HepG2 (cell line): ENCODE results near the gene DAD1. TPM values are rescaled to one million over a fixed set of nuclear protein-coding genes. Genes with fewer than 3 reads are reported as not detected.

Source experiments
- ATAC-seq: fragments of 200-7000 bp; cut with Tn5 transposase; 3 replicates; pipeline ENCODE4 v1.9.1; 2020; ENCODE audit warnings: mild to moderate bottlenecking, moderate library complexity
- BruUV-seq: library from RNA; stranded (reverse); fragments of 400-500 nt; replicated peaks from 2 replicates; lab custom pipeline; 2021; lab: Mats Ljungman, UMichigan
- CTCF ChIA-PET: fragments of 300-600 bp; formaldehyde crosslinking; extraction: SDS; loops from one replicate; lab custom pipeline; 2021; ENCODE audit warnings: low total read pairs, inconsistent platforms, low intra/inter-chr PET ratio; lab: Yijun Ruan, JAX
- POLR2A ChIA-PET: fragments of 350-600 bp; sonication (Branson Sonifier 250); formaldehyde crosslinking; loops from one replicate; lab custom pipeline; 2020; ENCODE audit warnings: antibody characterized with exemption, inconsistent platforms; lab: Yijun Ruan, JAX
- DNase-seq: peaks from one replicate; pipeline ENCODE4 v3.0.0-alpha.2; 2015; ENCODE audit warnings: low spot score
- FAIRE-seq: peaks from 3 replicates; lab custom pipeline; 2011; peaks lifted over from hg19 to GRCh38; lab: Jason Lieb, UNC
- H2AFZ ChIP-seq: one replicate; pipeline ENCODE4 v1.6.1; 2011; ENCODE audit warnings: low read length, inconsistent platforms
- H3K27ac ChIP-seq: fragments of 300-600 bp; 3 replicates; pipeline ENCODE4 v1.8.0; 2011; ENCODE audit warnings: mixed run types, mild to moderate bottlenecking, mixed read lengths, low read length, inconsistent platforms; ENCODE audit not compliant: insufficient read depth; ENCODE audit errors: extremely low read length
- H3K27me3 ChIP-seq, 2 experiments: fragments of 200-600 bp in 1 of 2; 2 replicates in 1 of 2; 3 replicates in 1 of 2; pipeline versions ENCODE4 v1.6.0 to v1.8.0; 2011; ENCODE audit warnings: low read length in 2 of 2, mild to moderate bottlenecking in 2 of 2, moderate library complexity in 2 of 2, inconsistent platforms in 1 of 2; ENCODE audit not compliant: insufficient read depth in 2 of 2, control insufficient read depth in 1 of 2
- H3K36me3 ChIP-seq, 2 experiments: fragments of 200-600 bp in 1 of 2; replicated peaks in 1 of 2; 2 replicates in 1 of 2; 3 replicates in 1 of 2; pipeline versions ENCODE4 v1.5.1 to v1.8.0; 2011; ENCODE audit warnings: low read length in 2 of 2, inconsistent platforms in 1 of 2; ENCODE audit not compliant: insufficient read depth in 2 of 2, control insufficient read depth in 1 of 2
- H3K4me1 ChIP-seq: 2 replicates; pipeline ENCODE4 v1.5.1; 2012; ENCODE audit warnings: low read length, inconsistent platforms; ENCODE audit not compliant: insufficient read depth
- H3K4me2 ChIP-seq: 2 replicates; pipeline ENCODE4 v1.6.0; 2011; ENCODE audit warnings: low read depth, low read length, inconsistent platforms
- H3K4me3 ChIP-seq, 3 experiments: fragments of 200-600 bp in 1 of 3; sonication (generic), shearing (Covaris generic) in 1 of 3; replicated peaks in 1 of 3; 2 replicates each; pipeline ENCODE4 v1.5.1; 2011 to 2016; ENCODE audit warnings: low read length in 3 of 3, inconsistent platforms in 2 of 3, low read depth in 2 of 3, mild to moderate bottlenecking in 2 of 3, control low read depth in 1 of 3, mixed read lengths in 1 of 3; ENCODE audit not compliant: insufficient read depth in 1 of 3
- H3K79me2 ChIP-seq: one replicate; pipeline ENCODE4 v1.6.1; 2011; ENCODE audit warnings: low read length, inconsistent platforms; ENCODE audit not compliant: insufficient read depth
- H3K9ac ChIP-seq: 2 replicates; pipeline ENCODE4 v1.6.0; 2011; ENCODE audit warnings: mild to moderate bottlenecking, low read depth, low read length, inconsistent platforms; ENCODE audit not compliant: insufficient read depth
- H3K9me3 ChIP-seq: 2 replicates; pipeline ENCODE4 v1.5.1; 2012; ENCODE audit warnings: mild to moderate bottlenecking, low read length
- H4K20me1 ChIP-seq: 2 replicates; pipeline ENCODE4 v1.6.0; 2011; ENCODE audit warnings: inconsistent platforms, mild to moderate bottlenecking, low read length, moderate library complexity; ENCODE audit not compliant: insufficient read depth
- CBFB ChIP-seq: sonication (generic); formaldehyde crosslinking; IDR thresholded peaks from 2 replicates; pipeline ENCODE4 v1.4.0; 2020; ENCODE audit warnings: missing genetic modification reagents
- FOXA1 ChIP-seq, 2 experiments: fragments of 450-650 bp in 1 of 2; sonication (generic) in 1 of 2; formaldehyde crosslinking in 1 of 2; IDR thresholded peaks; 2 replicates each; pipeline versions ENCODE4 v1.4.0 to v1.6.1; 2016 to 2020; ENCODE audit warnings: missing genetic modification reagents in 1 of 2
- HMG20A ChIP-seq: IDR thresholded peaks from 2 replicates; pipeline ENCODE4 v1.6.1; 2016; ENCODE audit warnings: borderline replicate concordance
- HOXA3 ChIP-seq: sonication (generic); formaldehyde crosslinking; IDR thresholded peaks from 2 replicates; pipeline ENCODE4 v1.5.0; 2020; ENCODE audit warnings: missing genetic modification reagents
- SRY ChIP-seq: sonication (generic); formaldehyde crosslinking; IDR thresholded peaks from 2 replicates; pipeline ENCODE4 v1.8.0; 2022; ENCODE audit warnings: mild to moderate bottlenecking, missing genetic modification reagents
- YY1 ChIP-seq: IDR thresholded peaks from 2 replicates; pipeline ENCODE4 v1.6.1; 2011; ENCODE audit warnings: low read length, low read depth, moderate library complexity, mild to moderate bottlenecking; ENCODE audit not compliant: insufficient read depth, insufficient replicate concordance
- ZFP82 ChIP-seq: sonication (generic); formaldehyde crosslinking; IDR thresholded peaks from 2 replicates; pipeline ENCODE4 v1.5.1; 2020; ENCODE audit warnings: mild to moderate bottlenecking, missing genetic modification reagents, borderline replicate concordance
- ZNF317 ChIP-seq: sonication (generic); formaldehyde crosslinking; IDR thresholded peaks from 2 replicates; pipeline ENCODE4 v1.5.0; 2020; ENCODE audit warnings: mild to moderate bottlenecking, missing genetic modification reagents
- WGBS: methylation state at CpG from one replicate; pipeline ENCODE4 v1.1.6; 2017; ENCODE audit warnings: low lambda C conversion rate; 5-methylcytosine and 5-hydroxymethylcytosine counted together
- in situ Hi-C: cut with HindIII; loops from 2 replicates; pipeline ENCODE4 v1.10.0; 2017; ENCODE audit warnings: low pct_unique_long_range_greater_than_20kb; ENCODE audit not compliant: extremely low pct_ligation_motif_present
- intact Hi-C: fragments of 100-400 bp; cut with micrococcal nuclease; formaldehyde crosslinking; loops from one replicate; pipeline ENCODE4 v1.10.0; 2022; ENCODE audit not compliant: unreplicated experiment
- polyA plus RNA-seq, 8 experiments: library from polyadenylated mRNA; depleted of rRNA in 3 of 8; stranded (reverse) in 7 of 8; unstranded in 1 of 8; fragments of >200 nt; fragmentation: Illumina TruSeq in 4 of 8; extraction: Trizol in 4 of 8; gene quantifications; 2 replicates each; pipeline versions ENCODE4 v1.2.1 to v1.2.3, GENCODE V29; 2011 to 2016; ENCODE audit warnings: low read depth in 4 of 8, missing spikeins in 1 of 8, mixed read lengths in 1 of 8; ENCODE audit not compliant: insufficient read depth in 1 of 8
- total RNA-seq, 5 experiments: library from RNA; depleted of rRNA; stranded (reverse); fragments of >200 nt; fragmentation: Illumina TruSeq; extraction: Trizol; gene quantifications; 2 replicates each; pipeline ENCODE4 v1.2.3, GENCODE V29; 2016; ENCODE audit warnings: low read depth in 1 of 5
- TF ChIP-seq, protein P1 (sequence below): sonication (generic); formaldehyde crosslinking; IDR thresholded peaks from 2 replicates; pipeline ENCODE4 v1.4.0; 2020; ENCODE audit warnings: missing genetic modification reagents

Gene DAD1
- total and polyA plus RNA-seq, 2 of the 13 experiments (the other 11 are each of a cell fraction or from before 2014, with no cell fraction given): 558 to 626 TPM

DNA sequence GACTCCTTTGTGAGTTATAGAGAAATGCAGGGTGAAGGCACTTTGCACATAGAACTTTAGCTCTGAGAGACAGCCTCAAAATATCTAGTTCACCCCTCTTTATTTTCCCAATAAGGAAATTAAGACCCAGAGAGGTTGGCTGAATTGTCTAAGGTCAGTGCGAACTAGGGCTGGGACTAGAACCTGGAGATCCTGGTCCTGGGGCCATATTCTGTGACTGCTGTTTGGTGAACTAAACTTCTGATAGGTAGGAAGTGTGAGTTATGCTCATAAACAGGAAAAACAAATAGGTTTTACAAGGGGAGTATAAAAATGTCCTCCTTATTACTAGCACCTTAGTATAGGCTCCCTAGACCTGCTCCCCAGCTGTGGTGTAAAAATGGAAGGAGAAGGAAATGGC lies 53.9 kb downstream of the DAD1 start:
- CTCF ChIA-PET: no interaction called here
- TF ChIP-seq ZFP82 (CRISPR knock-in tag): no peak
- TF ChIP-seq HOXA3 (CRISPR knock-in tag): no peak
- TF ChIP-seq ZNF317 (CRISPR knock-in tag): no peak
- TF ChIP-seq YY1: no peak
- TF ChIP-seq, protein P1, sequence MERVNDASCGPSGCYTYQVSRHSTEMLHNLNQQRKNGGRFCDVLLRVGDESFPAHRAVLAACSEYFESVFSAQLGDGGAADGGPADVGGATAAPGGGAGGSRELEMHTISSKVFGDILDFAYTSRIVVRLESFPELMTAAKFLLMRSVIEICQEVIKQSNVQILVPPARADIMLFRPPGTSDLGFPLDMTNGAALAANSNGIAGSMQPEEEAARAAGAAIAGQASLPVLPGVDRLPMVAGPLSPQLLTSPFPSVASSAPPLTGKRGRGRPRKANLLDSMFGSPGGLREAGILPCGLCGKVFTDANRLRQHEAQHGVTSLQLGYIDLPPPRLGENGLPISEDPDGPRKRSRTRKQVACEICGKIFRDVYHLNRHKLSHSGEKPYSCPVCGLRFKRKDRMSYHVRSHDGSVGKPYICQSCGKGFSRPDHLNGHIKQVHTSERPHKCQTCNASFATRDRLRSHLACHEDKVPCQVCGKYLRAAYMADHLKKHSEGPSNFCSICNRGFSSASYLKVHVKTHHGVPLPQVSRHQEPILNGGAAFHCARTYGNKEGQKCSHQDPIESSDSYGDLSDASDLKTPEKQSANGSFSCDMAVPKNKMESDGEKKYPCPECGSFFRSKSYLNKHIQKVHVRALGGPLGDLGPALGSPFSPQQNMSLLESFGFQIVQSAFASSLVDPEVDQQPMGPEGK (CRISPR knock-in tag): no peak
- no peak for TF ChIP-seq SRY (CRISPR knock-in tag)
- TF ChIP-seq HMG20A (CRISPR knock-in tag): no peak
- TF ChIP-seq CBFB: no peak
- no peak for TF ChIP-seq FOXA1 (IDR thresholded peaks at IDR 0.05)
- TF ChIP-seq FOXA1 (CRISPR knock-in tag; IDR thresholded peaks at IDR 0.05): no peak
- Histone ChIP-seq H3K4me3 (no peak overlapping the region), H3K36me3 (no peaks in the 10 kb centered on the region), H3K4me2 (no peak overlapping the region), H3K9me3 (no peaks in the 10 kb centered on the region), H3K27ac (no peak overlapping the region), H4K20me1 (no peaks in the 10 kb centered on the region), H2AFZ (no peak overlapping the region), H3K9ac (no peak overlapping the region), H3K4me1 (no peaks in the 10 kb centered on the region), H3K27me3 (peaks cover 4 to 10% of the 10 kb centered on the region in 2 experiments; a peak in 3 of 5 replicates), H3K79me2 (no peaks in the 10 kb centered on the region)
- ATAC-seq: no peak
- in situ Hi-C loops: no loop called here
- intact Hi-C loops: no loop called here
- WGBS: 57% methylated on average over 1 of the region's 1 CpG
- no TSS peak for BruUV-seq
- FAIRE-seq: no peak
- POLR2A ChIA-PET: no interaction called here
- no peak for DNase-seq
